Measurements from ENCODE around the gene ZBTB32. TPM values are rescaled to one million over a fixed set of nuclear protein-coding genes. Genes with fewer than 3 reads are reported as not detected.

The ZBTB32 gene
- total and polyA plus RNA-seq, 11 donors: 0.24 TPM; not detected in 10

DNA sequence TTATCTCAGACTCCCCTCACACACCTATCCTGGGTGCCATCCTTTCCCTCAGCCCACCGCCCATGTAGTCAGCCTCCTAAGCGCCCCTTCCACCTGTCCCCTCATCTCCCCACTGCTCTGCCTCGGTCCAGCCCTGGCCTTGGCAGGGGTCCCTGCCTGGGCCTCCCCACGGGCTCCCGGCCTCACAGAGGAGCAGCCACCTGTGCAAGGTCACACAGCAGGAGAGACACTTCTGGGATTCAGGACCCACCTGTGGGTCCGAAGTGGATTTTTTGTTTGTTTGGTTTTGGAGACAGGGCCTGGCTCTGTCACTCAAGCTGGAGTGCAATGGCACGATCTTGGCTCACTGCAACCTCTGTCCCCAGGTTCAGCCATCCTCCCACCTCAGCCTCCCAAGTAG is 38.8 kb upstream of the ZBTB32 start:
- Histone ChIP-seq H3K4me3 (no peak overlapping the region), H3K36me3 (peaks cover 0 to 53% (median 24%) of the 10 kb centered on the region in 9 donors), H3K9me3 (no peaks in the 10 kb centered on the region), H3K27me3 (peaks cover 0 to 5% (median 0%) of the 10 kb centered on the region in 9 donors), H3K27ac (no peak overlapping the region), H3K4me1 (no peaks in the 10 kb centered on the region)
- ATAC-seq (peak in 1 of 4 donors; percentile 16), DNase-seq (no peak)
- intact Hi-C loops (cut with DNase I): no loop called here
- TF ChIP-seq, protein P1, sequence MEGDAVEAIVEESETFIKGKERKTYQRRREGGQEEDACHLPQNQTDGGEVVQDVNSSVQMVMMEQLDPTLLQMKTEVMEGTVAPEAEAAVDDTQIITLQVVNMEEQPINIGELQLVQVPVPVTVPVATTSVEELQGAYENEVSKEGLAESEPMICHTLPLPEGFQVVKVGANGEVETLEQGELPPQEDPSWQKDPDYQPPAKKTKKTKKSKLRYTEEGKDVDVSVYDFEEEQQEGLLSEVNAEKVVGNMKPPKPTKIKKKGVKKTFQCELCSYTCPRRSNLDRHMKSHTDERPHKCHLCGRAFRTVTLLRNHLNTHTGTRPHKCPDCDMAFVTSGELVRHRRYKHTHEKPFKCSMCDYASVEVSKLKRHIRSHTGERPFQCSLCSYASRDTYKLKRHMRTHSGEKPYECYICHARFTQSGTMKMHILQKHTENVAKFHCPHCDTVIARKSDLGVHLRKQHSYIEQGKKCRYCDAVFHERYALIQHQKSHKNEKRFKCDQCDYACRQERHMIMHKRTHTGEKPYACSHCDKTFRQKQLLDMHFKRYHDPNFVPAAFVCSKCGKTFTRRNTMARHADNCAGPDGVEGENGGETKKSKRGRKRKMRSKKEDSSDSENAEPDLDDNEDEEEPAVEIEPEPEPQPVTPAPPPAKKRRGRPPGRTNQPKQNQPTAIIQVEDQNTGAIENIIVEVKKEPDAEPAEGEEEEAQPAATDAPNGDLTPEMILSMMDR (IDR thresholded peaks at IDR 0.05): no peak
- TF ChIP-seq POLR2A (IDR thresholded peaks at IDR 0.05): no peak
- 74 to 92% (median 88%) methylated on average over 7 of the region's 7 CpGs for WGBS, 4 donors

DNA sequence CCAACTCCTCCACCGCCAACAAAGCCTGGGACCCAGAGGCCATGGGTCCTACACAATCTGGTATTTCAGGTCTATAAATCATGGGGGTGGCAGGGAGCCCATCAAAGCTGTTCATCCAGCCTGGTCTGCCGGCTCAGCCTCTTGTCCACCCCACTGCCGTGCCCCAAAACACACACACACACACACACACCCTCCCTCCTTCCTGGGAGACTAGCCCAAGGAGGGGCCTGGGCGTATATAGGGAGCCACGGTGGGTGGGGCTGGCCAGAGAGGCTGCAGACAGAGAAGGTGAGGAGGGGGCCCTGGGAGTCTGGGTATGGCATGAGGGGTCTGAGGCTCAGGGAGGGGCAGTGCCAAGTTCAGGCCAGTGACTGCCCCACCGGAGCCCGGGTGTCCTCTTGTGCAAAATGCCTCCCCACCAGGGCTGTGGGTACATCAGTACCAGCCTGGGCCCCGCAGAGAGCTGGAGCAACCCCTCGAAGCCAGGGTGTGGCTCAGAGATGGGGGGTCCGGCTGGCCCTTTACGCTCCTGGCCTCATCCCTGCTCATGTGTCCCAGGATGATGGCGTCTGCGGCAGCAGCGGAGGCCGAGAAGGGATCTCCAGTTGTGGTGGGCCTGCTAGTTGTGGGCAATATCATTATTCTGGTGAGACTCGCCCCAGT is 38.0 kb upstream of the ZBTB32 start, which contains the start of gene UPK1A:
TSS of gene UPK1A (plus strand) at position 267 of the 663 bp plus-strand sequence. CDS start at position 563, 296 bp downstream.
- ATAC-seq (peak in 3 of 4 donors; percentile 10 to 35 (median 14)), DNase-seq (no peak)
- H3K4me3 ChIP-seq: no peak within 1 kb of the TSS
- peaks cover 0 to 5% (median 0%) of the 10 kb centered on the region in 9 donors for H3K27me3 ChIP-seq
- intact Hi-C loops (cut with DNase I): no loop called here
- TF ChIP-seq, protein P1 (IDR thresholded peaks at IDR 0.05): no peak
- TF ChIP-seq POLR2A (IDR thresholded peaks at IDR 0.05): no peak
- H3K36me3 ChIP-seq: peaks cover 0 to 45% (median 16%) of the 10 kb centered on the region in 9 donors
- H3K27ac ChIP-seq: no peak within 1 kb of the TSS
- H3K9me3 ChIP-seq: no peaks in the 10 kb centered on the region
- 68 to 79% (median 71%) methylated on average over 13 to 16 of the region's 16 CpGs for WGBS, 4 donors
- H3K4me1 ChIP-seq: no peaks in the 10 kb centered on the region

DNA sequence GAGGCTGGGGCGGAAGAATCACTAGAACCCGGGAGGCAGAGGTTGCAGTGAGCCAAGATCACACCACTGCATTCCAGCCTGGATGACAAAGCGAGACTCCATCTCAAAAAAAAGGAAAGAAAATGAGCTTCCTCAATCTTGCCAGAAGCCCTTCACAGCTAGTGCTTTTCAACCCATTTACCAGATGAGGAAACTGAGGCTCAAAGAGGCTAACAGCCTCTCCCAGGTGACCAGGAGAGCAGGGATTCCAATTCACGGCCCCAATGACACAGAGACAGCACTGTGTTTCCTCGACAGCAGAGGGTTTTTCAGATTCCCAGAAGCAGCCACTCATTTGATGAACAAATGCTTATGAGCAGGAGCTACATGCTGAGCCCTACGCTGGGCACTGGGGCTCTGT is 34.8 kb upstream of the ZBTB32 start:
- Histone ChIP-seq H3K9me3 (no peaks in the 10 kb centered on the region), H3K4me3 (no peak overlapping the region), H3K36me3 (peaks cover 0 to 14% (median 0%) of the 10 kb centered on the region in 9 donors), H3K27ac (no peak overlapping the region), H3K4me1 (peaks cover 0 to 8% (median 0%) of the 10 kb centered on the region in 12 donors), H3K27me3 (peaks cover 3 to 32% (median 28%) of the 10 kb centered on the region in 9 donors)
- DNase-seq: no peak
- intact Hi-C loops (cut with DNase I): no loop called here
- ATAC-seq: no peak
- WGBS, 4 donors: 76 to 82% (median 79%) methylated on average over 6 of the region's 6 CpGs
- TF ChIP-seq, protein P1 (IDR thresholded peaks at IDR 0.05): no peak
- no peak for TF ChIP-seq POLR2A (IDR thresholded peaks at IDR 0.05)

DNA sequence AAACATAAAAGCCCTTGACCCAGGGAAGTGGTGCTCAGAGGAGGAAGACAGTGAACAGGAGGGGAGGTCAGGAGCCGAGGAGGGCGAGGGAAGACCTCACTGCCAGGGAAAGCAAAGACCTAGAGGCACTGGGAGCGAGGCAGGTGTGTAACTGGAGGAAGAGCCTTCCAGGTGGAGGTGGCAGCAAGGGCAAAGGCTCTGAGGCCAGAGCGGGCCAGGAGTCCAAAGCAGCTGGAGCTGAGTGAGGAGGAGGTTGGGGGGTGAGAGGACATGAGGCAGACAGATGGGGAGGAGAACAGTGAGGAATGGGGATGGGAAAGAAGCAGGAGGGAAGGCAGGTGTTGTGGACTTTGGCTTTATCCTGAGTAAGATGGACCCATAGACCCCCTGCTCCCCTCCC is 34.4 kb upstream of the ZBTB32 start:
- Histone ChIP-seq H3K4me1 (peaks cover 0 to 8% (median 0%) of the 10 kb centered on the region in 12 donors), H3K27ac (no peak overlapping the region), H3K36me3 (peaks cover 0 to 11% (median 0%) of the 10 kb centered on the region in 9 donors), H3K4me3 (no peak overlapping the region), H3K27me3 (peaks cover 3 to 36% (median 28%) of the 10 kb centered on the region in 9 donors), H3K9me3 (no peaks in the 10 kb centered on the region)
- no peak for TF ChIP-seq POLR2A (IDR thresholded peaks at IDR 0.05)
- TF ChIP-seq, protein P1 (IDR thresholded peaks at IDR 0.05): no peak
- no peak for ATAC-seq
- intact Hi-C loops (cut with DNase I): no loop called here
- no peak for DNase-seq
- 63 to 70% (median 65%) methylated on average over 4 of the region's 4 CpGs for WGBS, 4 donors

All from heart left ventricle (tissue), 16 donors.